Choroid plexus epithelial cell (primary cell): ENCODE measurements around the gene MPST.

Experiments
- DNase-seq: peaks from one replicate; pipeline ENCODE4 v3.0.0-alpha.2; 2010; ENCODE audit warnings: low read depth
- H3K4me3 ChIP-seq: 2 replicates; pipeline ENCODE4 v1.5.1; 2011; ENCODE audit warnings: low read depth, mild to moderate bottlenecking, control low read depth, low read length, moderate library complexity
- TF ChIP-seq, protein P1 (sequence below): conservative IDR thresholded peaks from 2 replicates; pipeline ENCODE4 v1.5.1; 2011; ENCODE audit warnings: low read depth, mild to moderate bottlenecking, control low read depth, inconsistent platforms, low read length, moderate library complexity

The MPST gene

DNA sequence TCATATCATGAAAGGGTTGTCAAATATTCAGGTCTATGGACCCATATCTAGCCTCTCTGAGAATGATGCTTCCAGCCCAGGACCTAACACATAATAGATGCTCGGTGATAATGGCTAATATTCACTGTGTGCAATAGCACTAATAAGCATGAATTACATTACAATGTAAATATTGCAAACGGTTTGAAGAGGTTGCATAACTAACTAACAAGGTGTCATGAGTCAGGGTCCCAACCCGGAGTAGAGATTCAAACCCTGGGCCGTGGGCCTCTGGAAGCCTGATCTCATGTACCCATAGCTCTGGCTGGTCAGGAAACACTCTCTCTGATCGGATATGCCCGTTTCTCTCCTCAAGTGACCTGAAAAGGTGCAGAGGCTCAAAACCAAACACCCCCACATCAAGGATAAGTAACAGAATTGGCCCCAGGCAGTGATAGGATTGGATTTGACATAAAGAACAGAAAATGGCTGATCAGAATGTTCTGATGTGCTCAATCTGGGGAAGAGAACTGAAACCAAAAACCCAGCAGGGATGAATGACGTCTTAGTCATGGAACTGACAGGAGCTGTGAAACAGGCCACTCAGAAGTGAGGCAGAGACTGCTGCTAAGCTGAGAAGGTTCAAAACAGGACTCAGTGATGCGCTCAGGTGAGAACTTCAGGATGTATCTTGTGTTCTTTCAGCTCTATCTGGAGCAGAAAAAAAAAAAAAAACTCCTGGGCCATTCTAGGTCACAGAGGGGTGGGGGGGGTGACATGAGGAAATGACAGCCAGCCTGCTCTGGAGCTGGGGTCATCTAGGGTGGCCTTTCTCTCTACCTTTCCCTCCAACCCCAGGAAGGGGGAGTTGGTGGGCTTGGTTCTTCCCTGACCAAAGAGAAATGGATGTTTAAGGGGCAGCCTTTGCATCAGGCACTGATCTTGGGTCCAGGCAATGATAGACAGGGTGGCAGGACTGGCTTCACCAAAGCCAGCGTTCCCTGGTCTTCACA, 25.4 kb downstream of the MPST start:
- no peak overlapping the region for H3K4me3 ChIP-seq
- TF ChIP-seq, protein P1, sequence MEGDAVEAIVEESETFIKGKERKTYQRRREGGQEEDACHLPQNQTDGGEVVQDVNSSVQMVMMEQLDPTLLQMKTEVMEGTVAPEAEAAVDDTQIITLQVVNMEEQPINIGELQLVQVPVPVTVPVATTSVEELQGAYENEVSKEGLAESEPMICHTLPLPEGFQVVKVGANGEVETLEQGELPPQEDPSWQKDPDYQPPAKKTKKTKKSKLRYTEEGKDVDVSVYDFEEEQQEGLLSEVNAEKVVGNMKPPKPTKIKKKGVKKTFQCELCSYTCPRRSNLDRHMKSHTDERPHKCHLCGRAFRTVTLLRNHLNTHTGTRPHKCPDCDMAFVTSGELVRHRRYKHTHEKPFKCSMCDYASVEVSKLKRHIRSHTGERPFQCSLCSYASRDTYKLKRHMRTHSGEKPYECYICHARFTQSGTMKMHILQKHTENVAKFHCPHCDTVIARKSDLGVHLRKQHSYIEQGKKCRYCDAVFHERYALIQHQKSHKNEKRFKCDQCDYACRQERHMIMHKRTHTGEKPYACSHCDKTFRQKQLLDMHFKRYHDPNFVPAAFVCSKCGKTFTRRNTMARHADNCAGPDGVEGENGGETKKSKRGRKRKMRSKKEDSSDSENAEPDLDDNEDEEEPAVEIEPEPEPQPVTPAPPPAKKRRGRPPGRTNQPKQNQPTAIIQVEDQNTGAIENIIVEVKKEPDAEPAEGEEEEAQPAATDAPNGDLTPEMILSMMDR, result no peak
- DNase-seq, result peak; percentile 34

GRCh38 chr22:37045958-37046357, 26.4 kb downstream of the MPST start:
- peak; percentile 79 for DNase-seq
- TF ChIP-seq, protein P1, result peak; percentile 82
- no peak overlapping the region for H3K4me3 ChIP-seq

- H3K4me3 ChIP-seq, result no peak overlapping the region
- no peak for DNase-seq
- TF ChIP-seq, protein P1, result no peak
Observed at GRCh38 chr22:37046589-37046988, 27.0 kb downstream of the MPST start.

GRCh38 chr22:37047006-37047405, 27.5 kb downstream of the MPST start:
- TF ChIP-seq, protein P1, result no peak
- H3K4me3 ChIP-seq, result no peak overlapping the region
- DNase-seq, result no peak

GRCh38 chr22:37048133-37048532, 28.6 kb downstream of the MPST start:
- TF ChIP-seq, protein P1, result no peak
- no peak overlapping the region for H3K4me3 ChIP-seq
- peak; percentile 17 for DNase-seq

DNA sequence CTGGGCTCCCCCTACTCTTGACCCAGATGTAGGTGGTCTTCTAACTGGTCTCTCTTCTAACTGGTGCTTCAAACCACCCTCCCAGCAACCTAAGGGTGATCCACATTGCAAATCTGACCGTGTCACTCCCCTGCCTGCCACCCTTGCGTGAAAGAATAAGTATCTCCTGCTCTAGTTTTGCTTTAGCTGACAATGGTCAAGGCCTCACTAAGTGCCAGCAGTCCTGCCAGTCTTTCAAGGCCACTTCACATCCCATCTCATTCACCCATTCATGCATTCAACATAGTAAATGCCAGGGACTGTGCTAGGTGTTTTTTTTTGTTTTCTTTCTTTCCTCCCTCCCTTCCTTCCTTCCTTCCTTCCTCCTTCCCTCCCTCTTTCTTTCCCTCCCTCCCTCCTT, 29.7 kb downstream of the MPST start:
- no peak overlapping the region for H3K4me3 ChIP-seq
- TF ChIP-seq, protein P1, result no peak
- no peak for DNase-seq

GRCh38 chr22:37050913-37051312, 31.4 kb downstream of the MPST start:
- no peak for DNase-seq
- no peak overlapping the region for H3K4me3 ChIP-seq
- TF ChIP-seq, protein P1, result no peak
